GM19239 (cell line): ENCODE measurements around the gene GDF9.
"Not testable (repeated sequence)": the region's sequence is repeated elsewhere in the genome, so short reads cannot be mapped to it uniquely, and the experiment has no call there.

Experiments
- DNase-seq: peaks from one replicate; pipeline ENCODE4 v3.0.0; 2011; ENCODE audit warnings: low spot score; ENCODE audit not compliant: insufficient read length
- FAIRE-seq: peaks from 2 replicates; lab custom pipeline; 2011; peaks lifted over from hg19 to GRCh38; lab: Jason Lieb, UNC

The GDF9 gene

GRCh38 chr5:132873119-132873929 lies 7.1 kb upstream of the GDF9 start, which contains the start of gene LEAP2:
Gene LEAP2, plus strand, starts transcription at chr5:132873668. Its CDS starts 27 bp downstream, at chr5:132873695.
- DNase-seq, result no peak
- no peak for FAIRE-seq

- FAIRE-seq, result no peak
- DNase-seq, result no peak
These were observed 6.5 kb upstream of the GDF9 start for GRCh38 chr5:132872788-132873118.

GRCh38 chr5:132871459-132872284 lies 5.4 kb upstream of the GDF9 start:
- no peak for FAIRE-seq
- DNase-seq, result no peak

GRCh38 chr5:132870801-132871200 lies 4.5 kb upstream of the GDF9 start:
- FAIRE-seq (no peak), DNase-seq (no peak)

GRCh38 chr5:132868754-132869153 lies 2.5 kb upstream of the GDF9 start:
- FAIRE-seq (no peak), DNase-seq (no peak)

- FAIRE-seq, result peak; percentile 8
These were observed 780 bp upstream of the GDF9 start for GRCh38 chr5:132867046-132867451.

GRCh38 chr5:132865668-132866341 lies 464 bp downstream of the GDF9 start:
- DNase-seq (no peak), FAIRE-seq (no peak)

More at GRCh38 chr5:132867046-132867451, 780 bp upstream of the GDF9 start:
- no peak for DNase-seq

GRCh38 chr5:132860742-132861141 lies 5.5 kb downstream of the GDF9 start:
- DNase-seq (no peak), FAIRE-seq (no peak)

GRCh38 chr5:132859889-132860437 lies 6.3 kb downstream of the GDF9 start:
- DNase-seq, result no peak
- FAIRE-seq, result no peak

- FAIRE-seq (no peak), DNase-seq (no peak)
These were observed 10.3 kb downstream of the GDF9 start for GRCh38 chr5:132856011-132856410.

GRCh38 chr5:132854992-132855391 lies 11.3 kb downstream of the GDF9 start:
- not testable (repeated sequence) for DNase-seq, FAIRE-seq

- DNase-seq, result no peak
- FAIRE-seq, result no peak
These were observed 12.0 kb downstream of the GDF9 start for GRCh38 chr5:132854301-132854700.

GRCh38 chr5:132853790-132854189 lies 12.5 kb downstream of the GDF9 start:
- DNase-seq (no peak), FAIRE-seq (no peak)

- no peak for FAIRE-seq
- no peak for DNase-seq
These were observed 12.9 kb downstream of the GDF9 start for GRCh38 chr5:132853323-132853722.

- DNase-seq (no peak), FAIRE-seq (no peak)
These were observed 16.2 kb downstream of the GDF9 start for GRCh38 chr5:132850066-132850465.

- FAIRE-seq (no peak), DNase-seq (no peak)
These were observed 16.9 kb downstream of the GDF9 start for GRCh38 chr5:132849347-132849746.

- DNase-seq, result no peak
These were observed 18.0 kb downstream of the GDF9 start for GRCh38 chr5:132848270-132848669.

GRCh38 chr5:132841305-132841704 lies 25.0 kb downstream of the GDF9 start:
- FAIRE-seq (no peak), DNase-seq (no peak)

More at GRCh38 chr5:132848270-132848669, 18.0 kb downstream of the GDF9 start:
- FAIRE-seq, result no peak

- FAIRE-seq (no peak), DNase-seq (no peak)
These were observed 25.4 kb downstream of the GDF9 start for GRCh38 chr5:132840896-132841295.

GRCh38 chr5:132840313-132840712 lies 26.0 kb downstream of the GDF9 start:
- DNase-seq (no peak), FAIRE-seq (no peak)
